ENCODE data around the gene BCL3.

- TF ChIP-seq POLR2AphosphoS5 (IDR thresholded peaks at IDR 0.05; ENCODE audit: low read depth) (no peak), EZH2phosphoT487 (IDR thresholded peaks at IDR 0.05; ENCODE audit: unreplicated experiment) (no peak), REST (IDR thresholded peaks at IDR 0.05; ENCODE audit: unreplicated experiment) (no peak), CTCF (conservative IDR thresholded peaks at IDR 0.05; ENCODE audit: low read depth in 2 of 2) (no peak), CREB1 (CRISPR knock-in tag; IDR thresholded peaks at IDR 0.05; ENCODE audit: low read depth) (no peak)
These were observed 29.2 kb upstream of the BCL3 start for GRCh38 chr19:44719262-44719701.

Measured in GM23338 (cell line).